ENCODE measurements around the gene BMAL1.

The BMAL1 gene

DNA sequence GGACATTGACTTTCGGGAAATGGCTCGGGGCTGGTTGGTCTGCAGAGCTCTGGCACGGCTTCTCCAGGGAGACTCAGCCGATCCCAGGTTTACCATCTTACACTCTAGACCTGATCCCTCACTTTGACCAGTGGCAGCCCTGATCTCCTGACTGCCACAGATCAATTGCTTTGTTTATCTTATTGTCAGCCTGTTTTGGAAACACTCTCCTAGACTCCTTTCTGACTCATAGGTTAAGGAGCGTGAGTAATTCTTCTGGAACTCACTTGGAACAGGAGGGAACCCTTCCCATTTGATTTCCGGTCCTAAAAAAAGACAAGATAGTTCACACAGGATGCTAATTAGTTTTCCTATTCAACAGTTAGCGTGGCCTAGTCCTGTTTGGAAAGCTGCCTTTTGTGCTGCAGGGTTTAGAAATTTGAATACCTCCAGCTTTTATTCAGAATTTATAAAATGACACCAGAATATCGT, 16.0 kb upstream of the BMAL1 start:
- no peak for DNase-seq (ENCODE audit: low spot score)

DNA sequence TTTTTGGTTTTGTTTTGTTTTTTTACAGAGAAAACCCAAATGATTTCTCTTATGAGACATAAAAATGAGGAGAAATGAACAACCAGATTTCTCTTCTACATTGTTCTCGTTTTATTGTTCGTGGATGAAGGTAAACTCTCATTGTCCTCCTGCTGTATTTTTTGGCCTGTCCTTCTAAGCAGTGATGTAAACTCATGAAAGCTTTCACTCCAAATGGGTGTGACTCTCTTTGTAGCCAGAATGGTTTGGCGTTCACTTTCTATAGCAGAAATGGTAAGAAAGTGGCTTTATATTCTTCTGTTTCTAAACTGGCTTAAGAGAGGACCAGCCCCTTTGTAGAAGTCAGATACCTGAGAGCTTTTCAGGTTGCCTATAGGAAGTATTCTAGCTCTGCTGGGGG, 15.5 kb upstream of the BMAL1 start:
- no peak for DNase-seq (ENCODE audit: low spot score)

- no peak for DNase-seq (ENCODE audit: low spot score)
These were observed 8.8 kb upstream of the BMAL1 start for GRCh38 chr11:13268791-13269190.

GRCh38 chr11:13269775-13270174, 7.8 kb upstream of the BMAL1 start:
- no peak for DNase-seq (ENCODE audit: low spot score)

- no peak for DNase-seq (ENCODE audit: low spot score)
These were observed 6.4 kb upstream of the BMAL1 start for GRCh38 chr11:13271060-13271693.

DNA sequence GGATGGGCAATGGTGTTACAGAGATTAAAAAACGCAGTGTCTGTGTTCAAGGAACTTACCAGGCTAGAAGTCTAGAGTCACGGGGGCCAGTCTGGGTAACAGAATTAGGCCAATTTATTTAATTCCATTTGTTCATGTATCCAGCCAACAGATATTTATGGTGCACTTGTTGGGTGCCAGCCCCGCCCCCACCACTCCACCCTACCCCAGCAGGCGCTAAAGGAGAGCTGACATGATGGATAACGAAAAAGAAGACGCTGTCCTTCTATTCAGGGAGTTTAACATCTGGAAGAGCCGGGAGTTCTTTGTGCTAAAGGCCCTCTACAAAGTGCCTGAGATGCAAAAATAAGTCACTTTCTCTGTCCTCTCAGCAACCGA, 1.1 kb upstream of the BMAL1 start:
- no peak for DNase-seq (ENCODE audit: low spot score)

- DNase-seq (ENCODE audit: low spot score), result peak; percentile 93
These were observed 490 bp upstream of the BMAL1 start for GRCh38 chr11:13276832-13277767.

DNA sequence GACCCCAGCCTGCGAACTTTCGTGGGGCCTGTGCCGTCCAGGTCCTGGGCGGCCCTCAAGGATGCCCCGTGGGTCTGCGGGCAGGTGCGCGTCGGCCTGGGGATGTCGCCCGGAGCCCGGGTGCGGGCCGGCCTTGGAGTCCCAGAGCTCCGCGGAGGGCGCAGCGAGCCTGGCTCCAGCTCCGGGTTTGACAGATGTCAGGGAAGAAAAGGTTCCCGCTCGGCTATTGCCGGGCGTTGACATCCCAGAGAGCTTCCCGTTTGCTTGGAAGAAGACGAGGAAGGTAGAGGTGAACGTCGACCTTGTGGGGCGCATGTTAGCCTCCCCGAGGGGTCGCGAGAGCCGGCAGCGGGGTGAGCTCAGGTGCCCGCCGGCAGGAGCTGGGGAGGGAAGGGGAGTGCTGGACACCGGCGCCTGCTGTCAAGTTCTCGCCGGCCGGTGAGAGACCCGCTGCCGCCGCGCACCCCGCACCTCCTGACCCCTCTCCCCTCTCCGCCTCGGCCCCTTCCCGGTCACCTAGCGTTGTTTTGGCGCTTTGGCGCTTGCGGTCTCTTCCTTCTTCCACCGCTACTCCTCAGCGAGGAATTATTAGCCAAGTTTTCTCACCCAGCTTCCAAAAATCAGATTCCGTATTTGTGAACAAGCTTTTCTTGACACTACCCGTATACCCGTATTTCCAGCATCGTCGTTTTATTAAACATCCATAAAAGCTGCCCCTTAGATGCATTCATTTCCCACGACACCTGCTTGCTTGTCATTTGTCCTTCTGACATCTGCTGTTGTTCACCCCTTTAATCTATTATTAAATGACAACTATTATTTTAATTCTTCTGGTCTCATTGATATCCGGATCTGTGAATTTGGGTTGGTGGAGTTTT, 1.3 kb downstream of the BMAL1 start:
- DNase-seq (ENCODE audit: low spot score), result no peak

GRCh38 chr11:13279487-13279834, 1.9 kb downstream of the BMAL1 start:
- DNase-seq (ENCODE audit: low spot score), result no peak

GRCh38 chr11:13280092-13280722, 2.6 kb downstream of the BMAL1 start:
- DNase-seq (ENCODE audit: low spot score), result no peak

DNA sequence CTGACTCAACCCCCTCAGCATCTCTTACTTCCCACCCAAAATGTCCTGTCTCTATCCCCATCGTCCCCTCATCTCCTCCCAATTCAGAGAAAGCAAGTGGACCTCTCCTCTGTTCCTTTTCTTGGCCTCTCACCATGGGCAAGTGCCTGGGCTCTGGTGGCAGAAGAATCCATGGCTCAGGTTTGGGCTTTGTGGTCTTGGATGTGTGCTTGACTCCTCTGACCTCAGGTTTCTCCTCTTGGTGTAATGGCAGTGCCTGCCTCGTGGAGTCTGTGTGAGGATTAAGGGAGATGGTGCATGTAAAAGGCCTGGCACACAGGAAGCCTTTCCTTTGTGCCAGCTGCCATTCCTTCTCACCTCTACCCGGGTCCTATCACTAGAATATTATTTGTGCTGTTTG, 3.2 kb downstream of the BMAL1 start:
- no peak for DNase-seq (ENCODE audit: low spot score)

DNA sequence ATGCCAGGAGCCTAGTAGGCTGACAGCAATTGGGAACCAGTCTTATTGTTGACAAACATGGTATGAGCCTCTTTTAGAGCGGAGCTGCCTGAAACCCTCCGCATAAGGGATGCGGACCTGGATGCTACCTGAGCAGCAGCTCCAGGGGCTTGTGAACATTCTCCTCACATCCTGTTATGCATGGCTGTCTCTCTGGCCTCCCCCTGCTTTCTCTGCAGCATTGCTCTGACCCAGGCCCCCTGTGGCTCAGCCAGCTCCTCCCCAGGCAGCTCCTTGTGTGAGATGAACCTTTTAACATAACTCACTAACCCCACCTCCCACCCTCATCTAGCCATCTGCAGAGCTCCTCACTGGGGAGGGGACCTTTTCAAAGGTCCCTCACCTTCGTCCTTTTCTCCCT, 6.0 kb downstream of the BMAL1 start:
- no peak for DNase-seq (ENCODE audit: low spot score)

- DNase-seq (ENCODE audit: low spot score), result no peak
These were observed 7.4 kb downstream of the BMAL1 start for GRCh38 chr11:13284776-13285588.

DNA sequence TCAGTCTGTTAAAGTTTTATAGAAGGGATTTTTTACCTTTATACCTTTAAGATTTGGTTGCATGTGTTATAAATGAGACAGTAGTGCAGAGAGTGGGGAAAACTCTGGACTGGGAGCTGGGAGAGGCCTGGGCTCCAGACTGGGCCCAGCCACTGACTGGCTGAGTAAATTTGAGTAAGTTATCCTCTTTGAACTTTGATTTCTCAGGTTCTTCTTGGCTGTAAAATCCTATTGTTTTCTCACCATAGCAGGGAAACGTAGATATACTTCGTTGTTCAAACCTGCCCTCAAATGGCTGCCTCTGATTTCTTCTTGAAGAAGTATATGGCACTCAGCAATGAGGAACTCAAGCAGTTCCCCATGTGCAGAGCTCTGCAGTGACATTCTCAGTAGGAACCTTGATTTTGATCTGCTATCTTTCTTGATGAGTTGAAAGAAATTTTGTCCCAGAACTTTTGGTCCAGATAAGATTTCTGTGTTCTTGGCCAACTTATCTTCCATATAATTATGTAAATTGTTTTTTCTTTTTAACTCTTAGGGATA, 8.8 kb downstream of the BMAL1 start:
- DNase-seq (ENCODE audit: low spot score), result no peak

DNA sequence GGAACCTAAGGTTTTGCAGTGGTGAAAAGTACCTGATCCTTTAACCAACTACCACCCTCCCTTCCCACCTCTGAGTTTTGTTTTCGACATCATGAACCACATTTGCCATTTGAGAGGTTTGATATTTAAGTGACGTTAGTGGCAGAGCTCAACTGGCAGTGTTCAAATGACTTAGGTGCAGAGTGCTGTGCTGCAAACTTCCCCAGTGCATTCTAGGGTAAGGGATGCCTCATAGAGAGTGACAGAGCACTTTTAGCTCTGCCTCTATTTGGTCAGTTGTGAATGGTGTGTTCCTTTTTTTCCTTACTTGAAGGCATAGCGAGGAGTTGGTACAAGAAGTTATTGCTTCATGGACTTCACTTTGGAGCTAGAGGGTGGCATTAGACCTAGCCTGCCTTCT, 9.4 kb downstream of the BMAL1 start:
- DNase-seq (ENCODE audit: low spot score), result no peak

DNA sequence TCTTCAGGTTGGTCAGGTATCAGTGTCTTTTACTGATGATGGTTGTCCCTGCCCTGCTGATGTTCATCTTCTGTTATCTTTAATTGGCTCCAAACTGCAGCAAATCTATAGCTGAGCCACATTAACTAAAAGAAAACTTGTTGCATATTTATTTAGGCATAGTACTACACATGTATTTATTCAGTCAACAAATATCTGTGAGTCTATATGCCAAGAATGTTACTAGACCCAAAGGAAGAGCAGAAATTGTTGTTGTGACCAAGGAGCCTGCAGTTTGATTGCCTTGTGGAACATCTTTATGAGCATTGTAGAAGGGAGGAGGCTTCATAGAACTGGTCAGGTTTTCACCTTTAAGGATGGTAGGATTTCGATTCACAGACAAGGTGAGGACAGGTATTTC, 10.1 kb downstream of the BMAL1 start:
- DNase-seq (ENCODE audit: low spot score), result no peak

- no peak for DNase-seq (ENCODE audit: low spot score)
These were observed 10.9 kb downstream of the BMAL1 start for GRCh38 chr11:13288375-13289029.

GRCh38 chr11:13289081-13289480, 11.5 kb downstream of the BMAL1 start:
- DNase-seq (ENCODE audit: low spot score), result no peak

DNA sequence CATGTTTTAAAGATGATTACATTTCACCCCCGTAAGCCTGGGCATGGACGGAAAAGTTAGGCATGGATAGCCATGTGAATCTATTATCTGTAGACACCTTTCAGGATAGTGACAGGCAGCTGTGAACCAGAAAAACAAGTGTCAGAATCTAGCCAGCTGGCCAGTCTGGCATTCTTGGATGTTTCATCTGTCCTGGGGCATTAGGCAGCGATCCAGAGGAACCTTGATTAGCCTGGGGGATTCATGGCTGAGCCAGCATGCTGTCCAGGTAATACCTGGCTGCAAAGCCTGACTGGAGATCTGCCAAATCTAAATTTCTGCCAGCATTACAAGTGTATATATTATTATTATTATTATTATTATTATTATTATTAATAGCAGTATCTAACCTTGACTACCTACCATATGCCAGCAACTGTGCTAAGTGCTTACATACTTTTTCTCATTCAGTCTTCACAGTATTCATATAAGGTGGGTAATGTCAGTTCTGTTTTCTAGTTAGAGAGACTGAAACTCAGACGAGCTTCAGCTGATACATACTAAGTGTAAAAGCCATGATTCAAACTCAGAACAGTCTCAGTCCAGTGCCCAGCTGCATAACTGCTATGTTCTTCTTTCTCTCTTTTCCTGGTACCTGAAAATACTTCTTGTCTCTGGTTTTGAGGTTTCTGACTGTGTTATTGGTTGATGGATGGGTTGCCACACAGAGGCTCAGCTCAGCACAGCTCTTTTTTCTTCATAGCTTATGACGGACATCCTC, 12.8 kb downstream of the BMAL1 start:
- no peak for DNase-seq (ENCODE audit: low spot score)

DNA sequence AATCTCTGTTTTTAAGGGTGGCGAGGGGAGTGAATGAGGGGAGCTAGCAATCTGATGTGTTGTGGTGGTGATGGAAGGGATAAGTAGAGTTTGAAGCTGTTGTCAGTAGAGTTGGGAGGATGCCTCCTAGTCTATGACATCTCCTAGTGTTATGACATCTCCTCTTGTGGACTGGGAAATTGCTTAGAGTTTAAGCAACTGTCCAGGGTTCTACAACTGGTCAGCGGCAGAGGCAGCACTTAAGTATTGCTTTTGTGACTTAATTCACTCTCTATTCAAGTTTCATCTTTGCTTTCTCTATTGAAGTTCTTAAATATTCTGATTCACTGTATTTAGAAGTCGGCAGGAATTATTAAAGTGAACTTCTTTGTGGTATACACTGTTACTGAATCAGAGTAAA, 13.8 kb downstream of the BMAL1 start:
- DNase-seq (ENCODE audit: low spot score), result no peak
